HG03103 (cell line): ENCODE measurements around the gene PDGFC.

Experiments
- ATAC-seq: cut with Tn5 transposase; IDR thresholded peaks from one replicate; pipeline ENCODE4 v1.9.1; 2021; ENCODE audit warnings: low read depth; ENCODE audit not compliant: unreplicated experiment

The PDGFC gene

DNA sequence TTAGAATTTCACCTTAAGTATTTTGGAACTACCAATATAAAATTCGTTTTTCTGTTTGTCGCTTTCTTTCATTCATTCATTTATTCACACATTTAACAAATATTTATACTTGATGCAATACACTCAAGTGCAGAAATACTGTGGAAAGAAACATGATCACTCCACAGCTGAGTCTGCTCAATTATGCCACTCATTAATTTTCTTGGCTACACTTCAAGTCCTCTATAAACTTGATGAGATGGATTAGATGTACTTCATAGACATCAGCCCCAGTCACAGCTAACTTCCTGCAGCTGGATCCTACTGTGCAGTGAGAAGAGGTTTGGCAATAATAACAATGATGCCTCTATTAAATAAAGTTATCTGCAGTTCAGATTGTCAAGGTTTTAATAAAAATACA is 208.1 kb downstream of the PDGFC start:
- no peak for ATAC-seq

DNA sequence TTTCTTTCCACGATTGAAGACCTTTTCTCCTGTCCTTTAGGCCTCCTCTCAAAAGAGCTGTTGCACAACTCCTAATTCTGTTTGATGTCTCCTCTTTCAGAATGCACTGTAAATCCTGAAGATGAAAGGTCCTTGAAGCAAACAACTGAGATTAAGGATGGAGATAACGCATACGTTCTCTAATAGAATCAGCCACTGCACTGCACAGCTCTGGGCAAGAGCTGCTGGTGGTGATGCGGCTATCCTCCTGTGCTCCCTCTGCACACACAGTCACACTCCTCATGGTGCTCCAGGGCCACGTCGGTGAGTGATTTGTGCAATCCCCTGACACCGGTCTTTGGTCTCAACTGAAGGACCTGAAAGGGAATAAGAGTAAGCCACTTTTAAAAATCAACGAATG is 208.7 kb downstream of the PDGFC start:
- no peak for ATAC-seq

DNA sequence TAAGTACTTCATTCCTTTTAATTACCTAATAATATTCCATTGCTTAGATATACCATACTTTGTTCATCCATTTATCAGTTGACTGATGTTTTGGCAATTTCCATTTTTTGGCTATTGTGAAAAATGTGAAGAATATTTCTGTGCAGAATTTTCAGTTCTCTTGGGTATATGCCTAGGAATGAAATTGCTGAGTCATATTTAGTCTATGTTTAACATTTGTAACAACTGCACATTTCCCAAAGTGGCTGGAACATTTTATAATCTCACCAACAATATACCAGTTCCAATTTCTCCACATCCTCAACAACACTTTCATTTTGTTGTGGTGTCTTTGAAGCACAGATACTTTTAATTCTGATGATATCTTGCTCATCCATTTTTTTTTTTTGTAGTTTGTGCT is 215.5 kb downstream of the PDGFC start:
- no peak for ATAC-seq

DNA sequence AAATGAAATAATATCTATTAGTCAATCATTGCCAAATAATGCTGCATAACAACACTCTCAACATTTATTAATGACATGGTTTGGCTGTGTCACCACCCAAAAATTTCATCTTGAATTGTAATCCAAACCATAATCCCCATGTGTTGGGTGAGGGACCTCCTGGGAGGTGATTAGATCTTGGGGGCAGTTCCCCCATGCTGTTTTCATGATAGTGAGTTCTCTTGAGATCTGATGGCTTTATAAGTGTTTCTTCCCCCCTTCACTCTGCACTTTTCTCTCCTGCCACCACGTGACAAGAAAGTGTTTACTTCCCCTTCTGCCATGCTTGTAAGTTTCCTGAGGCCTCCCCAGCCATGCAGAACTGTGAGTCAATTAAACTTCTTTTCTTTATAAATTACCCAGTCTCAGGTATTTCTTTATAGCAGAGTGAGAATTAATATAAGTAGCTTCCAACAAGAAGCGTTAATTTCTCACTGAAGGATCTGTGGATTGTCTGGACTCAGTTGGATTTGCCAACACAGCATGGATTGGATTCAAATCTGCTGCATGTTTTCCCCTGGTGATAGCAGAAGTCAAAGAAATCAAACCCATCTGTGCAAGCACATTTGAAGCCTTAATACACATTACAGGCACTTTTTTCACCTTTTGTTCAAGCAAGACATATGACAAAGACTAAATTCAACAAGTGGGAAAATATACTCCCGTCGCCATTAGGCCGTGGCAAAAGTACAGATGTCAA is 216.6 kb downstream of the PDGFC start:
- no peak for ATAC-seq

DNA sequence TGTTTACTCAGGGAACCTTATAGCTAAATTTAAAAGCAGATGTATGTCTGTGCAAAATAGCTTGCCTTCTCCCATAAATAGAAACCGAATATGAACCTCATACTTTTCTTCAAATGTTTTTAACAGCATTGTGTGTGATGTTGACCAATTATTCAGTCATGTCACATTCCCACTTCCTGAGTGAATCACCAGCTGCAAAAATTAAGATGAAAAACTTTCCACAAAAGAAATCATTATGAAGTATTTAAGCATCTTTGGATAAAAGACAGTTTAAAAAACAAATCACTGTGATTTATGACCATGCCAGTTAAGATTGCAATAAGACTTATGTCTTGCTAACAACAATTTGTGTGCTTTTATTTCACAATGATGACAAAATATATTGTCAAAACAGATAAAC is 220.1 kb downstream of the PDGFC start:
- no peak for ATAC-seq

DNA sequence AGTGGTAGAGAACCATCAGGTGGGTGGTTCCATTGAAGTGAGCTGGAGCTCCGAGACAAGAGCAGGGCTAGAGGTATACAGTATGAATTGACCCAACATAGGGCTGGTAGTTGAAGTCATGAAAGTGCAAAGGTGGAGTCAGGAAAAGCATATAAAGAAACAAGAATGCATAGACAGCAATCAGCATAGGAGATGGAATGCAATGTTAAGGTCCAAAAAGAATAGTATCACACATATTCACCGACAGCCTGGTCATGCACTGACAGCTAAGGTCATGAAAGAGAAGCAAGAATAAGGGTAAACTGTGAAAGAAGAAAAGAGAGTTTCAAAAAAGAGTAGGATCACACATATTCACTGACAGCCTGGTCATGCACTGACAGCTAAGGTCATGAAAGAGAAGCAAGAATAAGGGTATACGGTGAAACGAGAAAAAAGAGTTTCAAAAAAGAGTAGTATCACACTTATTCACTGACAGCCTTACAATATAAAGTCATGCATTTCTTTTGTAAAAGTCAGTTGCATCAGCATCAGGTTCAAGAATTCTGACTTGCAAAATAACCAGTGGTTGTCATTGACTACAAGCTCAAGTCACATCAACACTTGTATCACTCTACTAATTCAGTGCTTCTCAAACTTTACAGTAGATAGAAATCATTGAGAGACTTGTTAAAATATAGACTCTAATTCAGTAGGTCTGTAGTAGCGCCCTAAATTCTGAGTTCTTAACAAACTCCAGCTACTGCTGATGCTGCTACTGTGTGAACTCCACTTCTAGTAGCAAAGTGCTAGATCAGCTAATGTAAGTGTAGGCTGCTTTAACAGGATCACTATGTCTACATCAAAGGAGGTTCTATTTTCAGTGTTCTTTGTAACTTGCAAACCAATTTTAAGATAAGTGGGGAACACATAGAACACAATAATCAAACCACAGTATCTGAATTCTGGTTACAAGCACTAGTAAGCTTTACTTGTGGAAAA is 221.9 kb downstream of the PDGFC start:
- no peak for ATAC-seq

DNA sequence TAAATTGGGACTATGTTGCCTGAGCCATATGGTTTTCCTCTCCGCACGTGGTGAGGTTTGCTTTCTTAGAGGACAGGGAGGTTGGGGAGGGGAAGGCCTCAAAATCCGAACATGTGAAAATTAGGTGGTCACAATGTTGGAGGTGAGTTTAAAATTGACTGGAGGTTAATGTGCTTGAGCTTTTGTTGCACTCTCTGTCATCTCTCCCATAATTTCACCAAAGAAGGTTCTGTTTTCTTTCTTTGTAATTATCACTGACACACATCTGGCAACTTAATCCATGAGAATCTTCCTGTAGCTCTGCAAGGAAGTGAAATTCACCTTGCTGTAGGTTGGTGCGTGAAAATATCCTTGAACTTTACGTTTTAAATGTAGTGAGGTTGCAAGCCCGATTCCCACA is 225.5 kb downstream of the PDGFC start:
- ATAC-seq = no peak

DNA sequence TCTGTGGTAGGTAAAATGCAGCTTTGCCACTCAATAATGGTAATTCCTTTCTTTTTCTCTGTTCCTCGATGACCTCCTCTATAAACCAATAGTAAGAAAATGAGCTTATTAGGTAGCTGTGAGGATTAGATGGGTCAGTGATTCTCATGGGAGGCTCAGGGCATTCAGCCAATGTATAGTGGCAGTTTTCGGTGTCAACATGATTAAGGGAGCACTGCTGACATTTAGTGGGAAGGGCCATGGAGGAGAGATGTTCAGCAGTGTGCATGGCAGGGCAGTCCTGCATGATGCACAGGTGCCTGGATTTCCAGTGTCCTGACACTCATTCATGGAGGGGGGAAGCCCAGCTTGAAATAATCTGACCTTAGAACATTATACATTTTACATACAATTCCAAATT is 232.8 kb downstream of the PDGFC start:
- no peak for ATAC-seq

DNA sequence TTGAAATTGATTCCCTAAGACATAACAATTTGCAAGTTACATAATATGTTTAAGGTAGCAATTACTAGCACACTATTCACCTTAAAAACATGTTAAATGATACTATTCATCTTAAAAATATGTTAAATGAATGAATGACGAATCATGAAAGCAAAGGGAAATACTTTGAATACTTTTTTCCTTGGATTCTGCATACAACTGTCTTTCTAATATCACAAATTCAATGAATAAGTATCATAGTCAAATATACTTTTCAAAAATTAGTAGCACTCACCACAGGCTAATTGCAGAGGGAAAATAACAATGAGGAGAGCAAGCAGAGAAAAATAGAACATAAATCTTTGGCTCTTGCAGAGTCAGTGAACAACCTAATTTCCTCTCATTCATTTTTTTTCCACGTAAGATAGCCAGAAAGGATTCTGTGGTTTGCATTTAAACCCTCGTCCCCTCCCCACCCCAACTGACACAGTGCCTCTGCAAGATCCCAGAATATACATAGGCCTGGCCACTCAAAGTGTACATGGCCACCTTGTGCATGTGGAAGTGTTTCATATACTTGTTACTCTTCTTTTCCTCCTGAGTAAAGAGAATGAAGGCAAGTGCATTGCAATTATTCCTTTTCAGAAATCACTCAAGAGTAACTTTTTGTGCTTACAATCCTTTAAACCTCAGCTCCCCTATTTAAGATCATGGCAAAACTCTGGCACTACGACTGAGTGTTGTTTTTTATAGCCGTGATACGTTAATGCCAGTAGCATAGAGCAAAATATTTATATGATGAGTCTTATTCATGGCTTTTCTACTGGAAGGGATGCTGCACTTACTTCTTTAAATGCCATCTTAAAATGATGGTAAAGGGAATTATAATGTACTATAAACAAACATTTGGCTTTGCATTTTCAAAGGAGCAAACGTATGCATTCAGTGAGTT is 236.4 kb downstream of the PDGFC start:
- no peak for ATAC-seq

DNA sequence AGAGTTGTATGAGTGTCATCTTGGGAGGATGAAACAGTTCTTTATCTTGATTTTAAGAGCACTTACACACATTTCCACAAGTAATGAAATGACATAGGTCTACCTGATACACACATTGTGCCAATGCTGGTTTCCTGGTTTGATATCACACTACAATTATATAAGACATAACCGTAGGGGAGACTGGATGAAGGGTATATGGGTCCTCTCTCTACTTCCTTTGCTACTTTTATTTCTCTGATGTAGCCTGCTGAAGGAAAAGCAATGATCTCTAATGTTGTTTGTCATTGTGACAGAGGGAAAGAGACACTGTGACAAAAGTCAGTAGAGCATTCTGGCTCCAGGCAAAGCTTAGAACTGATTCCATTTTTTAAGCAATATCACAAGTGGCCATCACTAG is 238.0 kb downstream of the PDGFC start:
- no peak for ATAC-seq

DNA sequence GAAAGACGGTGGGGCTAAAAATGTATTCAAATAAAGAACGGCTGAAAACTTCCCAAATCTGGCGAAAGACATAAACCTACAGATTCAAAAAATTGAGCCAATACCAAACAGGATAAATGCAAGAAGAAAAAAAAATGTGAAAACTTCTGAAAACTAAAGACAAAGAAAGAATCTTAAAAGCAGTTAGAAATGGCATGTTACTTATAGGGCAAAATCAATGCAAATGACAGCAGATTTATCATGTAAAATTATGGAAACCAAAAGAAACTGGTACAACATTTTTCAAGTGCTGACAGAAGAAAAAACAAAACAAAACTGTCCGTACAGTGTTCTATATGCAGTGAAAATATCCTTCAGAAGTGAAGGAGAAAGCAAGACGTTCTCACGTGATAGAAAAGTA is 239.0 kb downstream of the PDGFC start:
- no peak for ATAC-seq

DNA sequence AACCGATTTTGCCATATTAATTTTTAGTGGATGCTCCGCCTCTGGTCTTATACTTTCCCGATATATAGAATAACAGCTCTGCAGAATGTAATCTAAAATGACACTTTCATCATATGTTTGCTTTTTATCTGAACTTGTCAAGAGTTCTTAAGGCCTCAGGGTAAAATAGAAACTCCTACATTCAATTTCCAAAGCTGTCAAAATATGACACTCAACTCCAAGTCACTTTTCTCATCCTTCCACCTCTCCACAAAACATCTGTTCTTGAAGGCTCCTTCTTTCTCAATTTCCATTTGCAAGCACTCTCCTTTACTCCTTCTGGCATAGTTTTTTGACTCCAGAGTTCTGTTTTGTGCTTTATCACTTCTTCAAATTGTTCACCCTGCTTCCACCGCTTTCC is 242.2 kb downstream of the PDGFC start:
- ATAC-seq = no peak

DNA sequence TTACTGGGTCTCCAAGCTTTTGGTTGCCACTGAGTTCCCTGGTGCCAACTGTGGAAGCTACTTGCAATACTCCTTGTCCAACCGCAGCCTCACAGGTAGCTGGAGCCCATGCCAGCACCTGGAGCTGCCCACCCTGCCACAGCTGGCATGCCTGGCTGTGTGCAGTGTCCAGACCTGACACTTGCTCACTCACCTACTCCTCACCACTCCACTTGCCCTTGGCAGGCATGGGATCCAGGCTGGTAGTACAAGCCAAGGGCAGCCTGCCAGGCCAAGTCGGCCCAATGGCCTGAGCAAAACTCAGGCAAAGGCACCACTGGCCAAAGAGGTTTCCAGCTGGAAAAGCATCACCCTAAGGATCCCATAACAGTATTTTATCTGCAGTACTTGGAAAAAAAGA is 246.3 kb downstream of the PDGFC start:
- ATAC-seq = no peak

DNA sequence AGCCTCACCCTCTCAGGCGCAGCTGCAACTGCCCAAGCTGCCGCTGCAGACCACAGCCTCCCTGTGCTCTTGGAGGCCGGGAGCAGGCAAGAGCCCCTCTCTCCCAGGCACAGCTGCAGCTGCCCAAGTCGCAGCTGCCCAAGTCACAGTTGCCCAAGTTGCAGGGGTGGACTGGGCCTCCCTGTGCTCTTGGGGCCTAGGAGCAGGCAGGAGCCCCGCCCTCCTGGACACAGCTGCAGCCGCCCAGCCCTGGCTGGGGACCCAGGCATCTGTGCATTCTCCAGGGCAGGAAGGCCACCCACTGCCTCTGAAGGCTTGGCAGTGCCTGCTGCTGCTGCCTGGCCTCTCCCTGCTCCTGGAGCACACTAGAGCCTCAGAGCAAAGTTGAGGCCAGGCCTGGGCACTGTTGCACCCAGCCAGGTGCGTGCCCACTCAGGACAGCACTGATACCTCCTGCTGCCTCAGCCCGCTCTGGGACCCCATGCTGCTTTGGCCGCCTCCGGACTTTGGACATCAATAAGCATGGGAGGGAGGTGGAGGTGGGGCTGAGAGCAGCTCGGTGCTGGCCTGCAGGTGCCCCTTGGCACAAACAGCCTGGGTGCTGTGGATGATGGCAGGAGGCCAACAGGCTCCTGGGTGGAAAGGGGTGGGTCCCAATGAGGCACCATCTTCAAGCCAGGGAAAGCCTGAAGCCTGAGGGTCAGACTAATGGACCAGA is 247.5 kb downstream of the PDGFC start:
- no peak for ATAC-seq

DNA sequence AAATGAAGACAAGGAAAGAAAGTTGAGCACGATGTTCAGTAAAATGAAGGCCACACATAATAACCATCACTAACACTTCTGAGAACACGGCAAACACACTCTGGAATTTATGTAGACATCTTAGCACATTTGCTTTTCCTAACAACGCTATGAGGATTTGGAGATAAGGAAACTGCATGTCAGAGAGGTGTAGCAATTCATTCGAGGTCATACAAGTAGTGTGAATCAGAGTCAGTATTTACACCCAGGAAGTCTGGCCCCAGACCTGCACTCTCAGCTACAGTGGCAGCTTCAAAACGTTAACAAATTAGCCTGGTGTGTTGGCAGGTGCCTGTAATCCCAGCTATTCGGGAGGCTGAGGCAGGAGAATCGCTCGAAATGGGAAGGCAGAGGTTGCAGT is 253.4 kb downstream of the PDGFC start:
- no peak for ATAC-seq

DNA sequence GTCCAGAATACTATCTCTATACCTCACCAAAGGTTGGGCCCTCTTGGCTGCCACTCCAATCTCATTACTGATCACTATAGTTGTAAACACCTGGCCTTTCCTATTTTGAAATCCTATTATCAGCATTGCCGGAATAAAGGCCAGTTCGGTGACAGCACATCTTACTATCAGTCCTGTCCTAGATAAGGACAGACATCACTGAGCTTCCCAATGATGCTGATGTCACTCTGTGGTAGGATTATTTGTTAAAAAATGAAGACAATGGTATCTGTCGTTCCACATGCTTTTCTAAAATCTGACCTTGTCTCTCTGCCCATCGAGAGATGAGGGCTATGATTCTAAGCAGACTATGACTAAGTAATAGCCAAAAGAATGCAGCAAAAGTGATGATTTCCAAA is 260.4 kb downstream of the PDGFC start:
- no peak for ATAC-seq
